NCI-H1092 treated with DMSO at 0.1 percent for 48 hours (cell line): Measurements from ENCODE around the gene ANTXRL.
"Not testable (repeated sequence)": the region's sequence is repeated elsewhere in the genome, so short reads cannot be mapped to it uniquely, and the experiment has no call there.

Source experiments
- DNase-seq: peaks from one replicate; lab custom pipeline; 2025; lab: John Stamatoyannopoulos, UW

The ANTXRL gene

DNA sequence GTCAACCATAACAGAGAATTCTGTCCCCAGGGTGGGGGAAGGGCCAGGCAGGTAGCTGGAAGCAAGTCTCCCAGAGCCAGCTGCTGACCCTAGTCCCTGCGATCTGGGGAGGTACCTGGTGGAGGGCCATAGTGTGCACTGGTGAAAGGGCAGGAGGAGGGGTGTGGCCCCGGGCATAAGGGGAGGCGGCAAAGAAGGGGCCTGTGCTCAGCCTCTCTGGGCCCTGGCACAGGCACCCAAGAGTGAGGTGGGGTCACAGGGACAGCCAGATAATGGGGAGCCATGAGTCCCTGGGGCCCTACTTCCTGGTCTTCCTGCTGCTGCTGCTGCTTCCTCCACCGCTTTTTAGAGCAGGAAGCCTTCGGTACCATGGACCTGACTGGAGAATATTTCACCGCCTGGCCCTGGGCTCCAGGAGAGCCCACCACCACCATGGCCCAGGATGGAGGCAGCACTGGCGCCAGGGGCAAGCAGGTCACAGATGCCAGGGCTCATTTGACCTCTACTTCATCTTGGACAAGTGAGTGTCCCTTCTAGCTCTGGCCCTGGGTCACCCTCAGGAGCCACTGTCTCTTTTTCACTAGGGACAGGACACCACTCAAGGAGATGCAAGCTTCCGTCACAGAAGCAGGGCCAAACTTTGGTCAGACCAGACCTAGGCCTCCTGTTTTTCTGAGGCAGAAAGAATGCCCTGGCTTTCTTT is at the start of gene ANTXRL:
Gene ANTXRL, plus strand, starts transcription at position 7 of the 703 bp plus-strand sequence. Its CDS starts 266 bp downstream, at position 273.
- DNase-seq: no peak

DNA sequence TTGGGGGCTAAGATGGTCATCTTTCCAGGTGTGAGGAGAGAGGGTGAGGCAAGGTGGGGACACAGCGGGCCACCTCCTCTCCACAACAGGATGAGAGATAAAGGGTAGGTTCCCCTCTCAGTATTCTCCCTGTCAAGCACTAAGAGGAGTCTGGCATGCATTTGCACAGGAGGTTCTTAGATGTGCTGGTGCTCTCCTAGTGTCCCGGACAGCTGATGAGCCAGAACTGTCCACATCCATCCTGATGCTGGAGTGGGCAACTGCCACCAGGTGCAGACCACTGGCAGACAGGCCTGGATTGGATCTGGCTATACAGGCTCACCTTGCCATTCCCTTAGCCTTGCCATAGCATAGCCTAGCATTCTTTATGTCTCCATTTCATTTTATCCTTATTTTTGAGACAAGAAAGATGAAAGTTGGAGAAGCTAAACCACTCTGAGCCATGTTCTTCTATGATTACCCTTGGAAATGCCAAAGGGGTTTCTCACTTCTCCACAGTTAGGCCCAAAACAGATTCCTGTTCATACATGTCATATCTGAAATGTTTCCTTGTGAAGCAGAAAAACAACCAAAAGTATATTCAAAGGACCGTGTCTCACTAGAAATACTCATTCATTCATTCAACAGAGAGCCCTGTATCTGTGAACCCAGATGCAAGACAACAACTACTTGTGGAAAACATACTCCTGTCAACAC is 48.8 kb upstream of the ANTXRL start:
- DNase-seq: no peak

DNA sequence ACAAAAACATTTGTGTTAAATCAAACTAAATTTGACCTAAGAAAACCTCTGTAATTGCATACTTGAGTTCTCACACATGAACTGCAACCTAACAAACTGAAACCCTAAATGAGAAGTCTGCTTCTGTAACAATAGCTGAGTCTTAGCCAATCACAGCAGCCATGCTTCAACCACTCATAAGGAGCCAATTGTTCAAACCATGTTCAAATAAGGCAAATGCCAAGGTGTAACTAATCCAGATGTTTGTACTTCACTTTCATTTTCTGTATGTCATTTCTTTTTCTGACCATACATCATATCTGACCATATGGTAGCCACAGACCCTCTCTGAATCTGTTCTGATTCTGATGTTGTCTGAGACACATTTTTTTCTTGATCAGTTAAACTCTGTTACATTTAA is 47.5 kb upstream of the ANTXRL start:
- no peak for DNase-seq

DNA sequence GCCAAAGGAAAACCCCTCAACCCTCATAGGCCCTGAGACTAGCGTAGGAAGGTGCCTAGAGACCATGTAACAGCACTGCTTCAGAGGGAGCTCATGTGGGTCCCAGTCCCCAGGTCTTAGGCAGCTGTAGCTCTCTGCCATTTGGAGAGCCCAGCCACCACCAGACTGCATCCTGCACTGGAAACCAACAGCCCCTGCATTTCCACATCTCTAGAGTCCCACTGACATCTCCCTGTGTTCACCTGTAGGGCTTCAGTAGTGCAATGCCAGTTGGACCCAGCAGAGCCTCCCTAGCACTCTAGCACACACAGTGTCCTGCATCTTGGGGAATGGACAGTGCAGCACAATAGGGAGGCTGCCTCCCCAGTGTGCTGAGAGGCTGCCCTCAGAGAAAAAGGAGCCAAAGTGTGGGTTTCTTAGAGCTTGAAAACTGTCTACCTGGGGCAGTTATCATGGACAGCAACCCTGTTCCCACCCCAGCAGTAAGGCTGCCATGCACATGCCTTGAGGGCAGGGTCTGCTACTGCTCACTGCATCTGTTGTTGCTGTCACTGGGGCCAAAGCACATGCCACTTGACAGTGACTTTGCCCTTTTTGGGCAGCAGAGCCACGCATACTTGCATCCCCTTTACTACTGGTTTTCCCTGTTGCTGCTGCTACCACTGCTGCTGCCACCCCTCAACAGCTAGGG is 46.7 kb upstream of the ANTXRL start:
- DNase-seq: no peak

DNA sequence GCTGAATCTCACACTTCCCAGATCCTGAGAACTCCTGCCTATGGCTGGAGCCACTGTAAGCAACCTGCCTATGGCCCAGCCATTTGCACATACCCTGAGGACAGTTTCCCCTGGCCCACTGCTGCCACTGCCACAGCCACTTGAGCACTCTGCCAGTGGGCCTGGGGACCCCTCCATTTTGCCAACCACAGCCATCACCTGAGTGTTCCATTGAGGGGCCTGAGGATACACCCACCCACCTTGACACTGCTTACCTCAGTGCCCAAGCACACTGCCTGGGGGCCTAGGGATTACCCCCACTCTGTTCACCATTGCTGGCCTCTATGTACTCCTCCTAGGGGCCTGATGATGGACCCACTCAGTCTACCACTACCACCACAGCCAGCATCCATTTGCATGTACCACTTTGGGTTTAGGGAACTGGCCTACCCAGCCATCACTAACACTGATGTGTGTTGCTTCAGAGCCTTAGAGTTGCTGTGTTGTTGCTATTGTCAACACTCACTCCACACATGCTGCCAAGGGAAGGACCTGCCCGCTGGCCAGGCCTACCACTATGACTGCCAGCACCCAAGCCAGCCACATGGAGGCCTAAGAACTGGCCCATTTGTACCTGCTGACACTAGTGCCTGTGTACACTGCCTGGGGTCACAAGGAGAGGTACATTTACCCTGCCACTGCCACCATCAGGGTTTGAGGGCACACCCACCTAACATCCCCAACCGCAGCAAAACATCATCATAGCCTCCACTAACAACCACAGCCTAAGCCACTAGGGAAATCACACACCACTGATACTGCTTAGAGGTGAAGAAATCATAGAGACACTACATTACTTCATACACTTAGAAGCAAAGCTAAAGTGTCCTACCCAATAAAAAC is 45.9 kb upstream of the ANTXRL start:
- DNase-seq: no peak

DNA sequence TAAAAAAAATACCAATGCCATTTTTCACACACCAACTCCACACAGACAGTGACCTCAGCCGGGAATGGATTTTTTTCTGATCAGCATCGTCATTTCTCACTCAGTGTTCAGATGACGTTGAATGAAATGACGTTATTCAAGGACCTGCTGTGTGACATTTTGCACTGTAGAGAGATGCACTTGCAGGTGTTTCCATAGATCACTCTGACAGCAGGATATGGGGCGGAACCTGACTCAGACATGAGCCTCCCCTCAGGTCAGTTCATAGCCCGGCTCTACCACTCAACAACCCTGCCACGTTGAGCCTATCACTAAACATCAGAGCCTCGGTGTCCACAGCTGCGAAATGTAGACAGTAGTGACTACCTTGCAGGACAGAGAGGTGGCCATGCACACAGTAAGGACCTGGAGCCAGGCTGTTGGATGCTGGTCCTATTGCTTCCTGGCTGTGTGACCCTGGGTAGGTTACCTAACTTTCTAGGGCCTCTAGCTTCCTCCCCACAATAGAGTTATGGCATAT is 41.4 kb upstream of the ANTXRL start:
- no peak for DNase-seq

DNA sequence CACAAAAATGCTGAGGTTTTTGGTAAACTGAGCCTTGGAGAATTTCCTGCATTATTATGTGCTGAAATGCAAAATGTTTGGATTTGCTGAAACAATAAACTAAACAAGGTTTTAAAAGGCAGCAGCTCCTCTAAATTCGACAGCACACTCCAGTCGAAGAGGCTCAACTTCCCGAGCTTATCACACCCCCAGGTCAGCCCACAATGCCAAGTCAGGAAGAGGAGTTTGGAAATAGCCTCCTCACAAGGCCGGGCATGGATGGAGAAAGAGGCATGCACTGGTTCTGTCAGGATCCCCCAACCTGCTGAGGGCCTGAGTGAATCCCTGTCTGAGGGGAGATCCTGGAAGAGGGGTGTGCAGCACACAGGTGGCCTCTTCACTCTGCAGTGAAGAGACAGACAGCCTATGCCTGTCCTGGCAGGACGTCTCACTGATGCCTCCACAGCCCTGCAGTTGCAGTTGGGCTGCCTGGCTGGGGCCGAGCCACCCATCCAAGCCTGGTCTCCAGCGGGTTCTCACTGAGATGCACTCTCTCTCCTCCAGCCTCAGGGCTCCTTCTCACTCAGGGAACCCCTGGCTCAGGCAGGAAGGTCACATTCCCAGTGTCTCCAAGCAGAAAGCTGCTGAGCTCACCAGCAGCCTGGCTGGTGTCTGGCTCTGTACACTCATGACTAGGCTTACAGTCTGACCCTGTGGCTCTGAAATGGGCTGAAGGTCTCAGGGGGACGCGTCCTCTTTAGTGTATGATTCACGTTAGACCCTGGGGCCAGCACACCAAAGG is 40.2 kb upstream of the ANTXRL start:
- DNase-seq: not testable (repeated sequence)

DNA sequence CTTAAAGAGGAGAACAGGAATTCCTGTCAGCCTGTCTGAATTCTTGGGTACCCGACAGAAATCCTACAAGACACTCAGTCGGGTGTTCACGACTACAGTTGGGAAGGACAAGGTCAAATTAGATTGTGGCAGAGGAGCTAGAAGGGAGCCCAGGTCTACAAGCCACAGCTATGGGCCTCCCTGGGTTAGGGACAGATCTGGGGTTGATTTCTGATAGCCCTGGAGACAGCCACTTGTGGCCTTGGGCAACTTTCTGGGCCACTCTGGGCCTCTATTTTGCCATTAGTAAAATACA is 39.7 kb upstream of the ANTXRL start:
- no peak for DNase-seq

DNA sequence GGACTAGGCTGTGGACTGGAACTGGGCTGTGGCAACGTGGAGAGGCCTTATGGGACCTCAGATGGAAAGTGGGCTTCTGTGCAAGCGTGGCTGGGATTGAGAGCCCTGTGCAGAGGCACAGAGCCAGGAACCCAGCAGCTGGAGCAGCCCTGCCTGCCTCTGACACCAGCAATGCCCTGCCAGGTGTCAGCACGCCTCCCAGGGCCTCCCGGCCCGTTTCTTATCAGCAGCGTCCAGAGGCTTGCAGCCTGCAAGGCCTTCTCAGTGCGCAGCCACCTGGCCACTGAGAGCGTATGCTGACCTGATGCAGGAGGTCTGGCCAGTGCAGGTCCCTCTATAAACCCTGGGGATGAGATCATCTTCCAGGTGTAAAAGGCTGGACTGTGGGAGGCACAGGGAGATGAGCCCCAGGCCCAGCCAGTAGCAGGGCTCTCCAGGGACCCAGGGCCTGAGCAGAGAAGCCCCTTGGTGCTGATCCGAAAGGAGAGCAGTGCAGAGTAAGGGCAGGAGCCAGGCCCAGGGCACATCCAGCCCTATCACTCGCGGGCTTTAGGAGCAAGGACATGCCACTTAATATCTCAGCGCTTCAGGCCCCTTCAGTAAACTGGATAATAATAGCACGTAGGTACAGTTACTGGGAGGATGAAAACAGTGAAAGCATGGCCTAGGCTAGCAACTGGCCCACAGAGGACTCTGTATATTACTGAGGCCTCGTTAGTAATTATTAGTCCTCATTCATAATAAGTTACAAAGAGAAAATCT is 38.8 kb upstream of the ANTXRL start:
- peak; percentile 8 for DNase-seq

DNA sequence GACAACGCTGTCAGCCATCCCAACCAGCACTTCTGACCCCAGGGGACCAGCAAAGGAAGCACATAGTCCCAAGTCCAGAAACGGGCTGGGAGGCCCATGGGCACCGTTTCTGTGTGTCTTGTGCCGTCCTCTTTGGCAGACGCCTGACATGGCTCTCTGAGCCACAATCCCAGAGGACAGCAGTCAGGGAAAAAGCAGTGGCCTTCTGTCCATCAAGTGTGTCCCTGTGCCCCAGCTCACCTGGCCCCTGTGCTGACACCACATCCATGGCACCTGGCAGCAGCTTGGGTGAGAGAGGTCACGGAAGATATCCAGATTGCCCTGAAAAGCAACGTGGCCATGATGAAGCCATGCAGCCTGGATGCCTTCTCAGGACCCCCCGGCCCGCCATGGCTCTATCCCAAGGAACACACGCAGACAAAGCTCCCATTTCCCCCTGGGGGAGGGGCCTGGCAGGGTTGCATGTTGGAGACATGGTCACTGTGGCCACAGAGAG is 38.1 kb upstream of the ANTXRL start:
- no peak for DNase-seq

DNA sequence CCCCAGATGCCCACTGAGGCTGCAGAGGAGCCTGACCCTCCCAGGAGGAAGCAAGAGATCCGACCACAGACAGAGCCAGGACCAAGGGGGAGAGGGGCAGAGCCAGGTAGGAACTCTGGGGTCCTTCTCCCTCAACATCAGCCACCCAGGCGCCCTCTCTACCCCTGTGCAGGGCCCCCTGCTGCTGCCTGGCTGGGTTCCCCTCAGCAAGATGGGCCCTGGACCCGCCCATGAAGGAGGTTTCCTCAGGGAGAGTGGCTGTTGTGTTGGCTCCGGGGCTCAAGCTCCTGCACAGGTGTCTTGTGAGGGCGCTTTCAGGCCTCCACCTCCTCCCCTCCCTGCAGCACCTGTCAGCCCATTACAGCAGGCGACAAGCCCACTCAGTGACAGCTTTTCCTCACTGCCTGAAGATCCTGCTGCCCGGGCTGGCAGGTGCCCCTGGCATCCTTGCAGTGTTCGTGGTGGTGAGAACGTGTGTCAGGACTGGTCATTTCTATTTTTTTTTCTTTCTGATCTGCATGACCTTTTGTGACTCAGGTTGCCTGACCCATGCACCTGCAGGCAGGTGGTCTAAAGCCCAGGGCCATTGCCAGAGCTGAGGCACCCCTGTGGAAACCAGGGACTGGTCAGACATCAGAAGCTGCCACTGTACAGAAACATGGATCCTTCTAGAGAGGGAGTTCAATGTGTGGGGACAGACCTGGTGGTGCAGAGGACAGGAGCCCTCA is 37.0 kb upstream of the ANTXRL start:
- not testable (repeated sequence) for DNase-seq

DNA sequence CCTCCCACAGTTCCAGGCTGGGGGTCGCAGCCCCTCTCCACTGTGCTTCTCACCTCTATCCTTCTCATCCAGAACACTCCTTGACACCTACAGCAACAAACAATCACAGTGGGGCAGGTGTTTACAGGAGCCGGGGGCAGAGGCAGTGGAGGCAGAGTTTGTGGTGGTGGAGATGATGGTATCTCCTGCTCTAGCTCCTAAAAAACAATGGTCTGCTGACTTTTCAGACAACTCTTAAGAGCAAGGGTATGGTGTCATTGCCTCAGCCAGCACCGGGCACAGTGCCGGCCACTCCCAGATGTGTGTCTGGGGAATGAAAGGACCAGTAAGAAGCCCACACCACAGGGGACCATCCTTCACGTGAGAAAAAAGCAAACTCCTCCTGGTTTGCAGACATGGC is 36.3 kb upstream of the ANTXRL start:
- no peak for DNase-seq

DNA sequence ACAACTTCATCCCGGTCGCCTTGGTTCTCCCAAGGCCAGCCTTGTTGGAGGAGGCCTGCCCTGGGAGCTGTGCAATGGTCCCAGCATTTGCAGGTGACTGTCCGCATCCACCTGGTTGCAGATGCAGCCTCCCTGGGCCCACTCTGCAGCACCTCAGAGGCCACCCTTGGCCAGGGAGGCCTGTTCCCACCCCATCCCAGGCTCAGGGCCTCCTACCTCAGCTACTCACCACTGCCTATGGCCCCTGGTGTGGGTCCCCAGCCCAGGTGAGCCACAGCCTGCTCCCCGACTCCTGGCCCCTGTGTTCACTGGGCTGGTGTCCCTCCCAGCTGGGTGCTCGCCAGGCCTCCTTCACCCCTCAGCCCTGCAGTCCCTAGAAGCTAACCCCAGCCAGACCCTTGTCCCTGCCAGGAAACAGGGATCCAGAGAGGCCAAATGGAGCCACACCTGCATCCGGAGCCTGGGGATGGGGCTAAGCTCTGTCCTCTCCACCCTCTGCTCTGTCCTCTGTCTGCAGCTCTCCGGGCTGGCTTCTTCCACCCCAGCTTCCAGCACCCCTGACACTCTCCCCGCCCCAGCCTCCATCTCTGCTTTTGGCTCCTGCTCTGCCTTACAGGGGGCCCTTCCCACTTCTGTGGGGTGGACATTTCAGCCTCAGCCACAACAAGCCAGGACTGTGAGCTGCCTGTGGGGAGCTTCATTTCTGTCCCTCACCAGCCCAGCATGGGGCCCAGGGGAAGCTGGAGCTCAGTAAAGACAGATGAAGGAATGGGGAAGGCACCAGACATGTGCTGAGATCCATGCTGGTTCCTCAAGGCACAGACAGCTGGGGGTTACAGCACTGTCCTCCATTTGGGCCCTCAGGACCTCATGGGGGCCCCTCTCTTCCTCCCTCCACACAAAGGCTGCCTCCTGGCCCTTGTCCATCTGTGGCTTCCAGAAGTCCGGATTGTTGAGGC is 35.6 kb upstream of the ANTXRL start:
- DNase-seq: no peak

DNA sequence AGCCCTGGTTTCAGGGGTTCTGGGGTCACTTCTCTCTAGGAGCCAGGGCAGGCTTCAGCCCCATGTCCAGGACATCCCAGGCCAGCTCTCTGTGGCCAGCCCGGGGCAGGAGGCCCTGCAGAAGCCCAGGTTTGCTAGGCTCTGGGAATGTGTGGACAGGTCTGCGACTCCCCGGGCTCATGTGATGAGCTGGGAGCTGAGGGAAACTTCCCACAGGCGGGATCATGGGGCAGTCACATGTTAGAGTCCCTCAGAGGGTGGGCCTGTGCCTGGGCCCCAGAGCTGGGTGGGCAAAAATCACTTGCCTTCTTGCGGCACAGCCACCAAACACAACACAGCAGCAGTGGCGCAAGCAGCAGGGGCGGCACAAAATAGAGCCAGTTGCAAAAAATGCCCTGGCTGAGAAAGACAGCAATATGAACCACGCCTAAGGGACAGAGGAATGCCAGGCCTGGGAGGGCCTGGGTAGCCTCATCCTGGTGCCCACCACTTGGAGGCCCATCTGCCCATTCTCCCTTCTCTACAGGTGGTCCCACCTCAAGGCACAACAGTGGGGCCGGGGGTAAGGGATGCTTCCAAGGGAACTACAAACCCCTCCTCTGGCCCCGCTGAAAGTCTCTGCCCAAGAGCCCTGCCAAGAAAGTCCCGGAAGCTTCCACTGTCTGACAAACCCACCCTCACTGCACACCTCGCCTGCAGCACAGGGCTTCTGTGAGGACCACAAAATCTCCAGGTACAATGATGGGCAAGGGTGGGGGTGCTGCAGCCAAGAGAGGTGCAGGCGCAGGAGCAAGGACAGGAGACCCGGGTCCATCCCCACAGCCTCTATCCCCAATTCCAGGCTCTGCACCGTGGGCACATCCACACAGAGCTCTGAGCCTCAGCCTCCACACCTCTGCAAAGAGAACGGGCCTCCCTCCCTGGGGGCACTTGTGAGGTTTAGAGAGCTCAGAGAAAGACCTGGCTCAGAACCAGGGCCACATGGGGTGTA is 34.6 kb upstream of the ANTXRL start:
- DNase-seq: no peak

DNA sequence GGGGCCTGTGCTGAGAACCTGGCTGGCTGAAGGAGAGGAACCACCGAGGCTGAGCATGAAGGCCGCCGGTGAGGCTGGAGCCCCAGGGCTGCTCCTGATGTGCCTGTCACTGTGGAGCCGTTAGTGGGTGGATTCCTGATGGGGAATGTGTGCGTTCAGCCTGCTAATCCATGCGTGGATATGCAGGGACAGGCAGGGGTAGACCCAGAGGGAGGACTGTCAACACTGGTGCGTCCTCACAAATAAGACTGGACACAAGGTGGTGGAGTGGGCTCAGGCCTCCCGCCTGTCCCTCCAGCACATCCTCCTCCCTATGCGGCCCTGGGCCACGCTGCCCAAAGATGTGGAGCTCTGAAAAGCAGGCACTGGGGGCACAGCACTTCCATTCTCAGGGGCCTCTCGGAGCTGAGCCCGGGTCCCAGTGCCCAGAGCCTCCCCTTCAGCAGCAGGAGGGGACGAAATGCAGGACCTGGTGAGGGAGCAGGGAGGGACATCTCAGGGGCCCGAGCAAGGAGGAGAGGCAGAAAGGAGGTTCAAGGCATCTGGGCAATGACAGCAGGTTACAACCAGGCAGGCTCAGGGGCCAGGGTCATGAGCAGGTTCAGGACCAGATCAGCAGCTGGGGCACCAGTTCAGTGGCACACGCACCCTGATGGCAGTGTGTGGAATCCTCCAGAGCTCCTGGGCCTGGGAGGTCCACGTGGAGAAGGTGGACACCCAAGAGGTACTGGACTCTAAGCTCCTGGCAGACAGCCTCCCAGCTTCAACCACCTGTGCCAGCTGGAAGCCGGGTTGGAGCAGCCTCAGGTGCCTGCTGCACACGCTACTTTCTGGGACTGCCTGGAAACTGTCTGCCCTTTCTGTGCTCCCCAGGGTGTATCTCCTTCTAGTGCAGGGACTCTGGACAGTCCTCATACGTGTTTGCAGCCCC is 33.5 kb upstream of the ANTXRL start:
- DNase-seq: no peak

DNA sequence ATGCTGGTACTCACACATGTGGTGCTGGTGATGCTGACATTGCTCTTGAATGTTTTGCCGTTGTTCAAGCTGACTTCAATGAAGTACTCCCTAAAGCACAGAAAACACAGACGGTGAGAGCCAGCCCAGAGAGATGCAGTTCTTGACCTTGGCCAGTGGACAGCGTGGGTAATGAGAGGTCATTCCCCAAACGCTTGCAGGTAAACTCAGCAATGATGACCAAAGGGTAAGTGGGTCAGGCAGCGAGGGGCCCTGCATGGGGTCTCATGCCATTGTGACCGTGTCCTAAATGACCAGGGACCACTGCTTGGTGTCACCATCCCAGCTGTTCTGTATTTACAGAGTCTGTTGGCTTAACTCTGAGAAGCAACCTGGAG is 32.8 kb upstream of the ANTXRL start:
- DNase-seq: no peak
